ENCODE data around the gene MBOAT7.

Gene MBOAT7

DNA sequence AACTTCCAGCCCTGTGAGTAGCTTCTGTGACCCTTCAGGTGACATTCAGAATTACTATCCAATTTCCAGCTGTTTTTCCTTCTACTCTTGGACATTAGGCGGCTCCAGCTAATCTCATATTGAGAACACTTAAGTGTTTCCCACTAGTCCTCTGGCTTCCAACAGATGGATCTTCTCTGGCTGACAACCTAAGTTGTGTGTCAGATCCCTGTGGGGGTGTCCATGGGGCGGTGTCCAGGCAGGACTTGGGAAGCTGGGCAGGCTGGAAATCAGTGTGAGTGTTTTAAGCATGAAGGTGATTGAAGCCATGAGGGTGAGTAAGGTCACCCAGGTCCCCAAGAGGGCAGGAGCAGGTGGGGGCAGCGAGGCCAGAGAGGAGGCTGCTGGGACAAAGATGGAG is 41.7 kb downstream of the MBOAT7 start:
- H3K4me1 ChIP-seq (ENCODE audit: insufficient read depth, low read length), result no peaks in the 10 kb centered on the region
- H3K4me3 ChIP-seq (ENCODE audit: low read length), result no peak overlapping the region
- no peaks in the 10 kb centered on the region for H3K27me3 ChIP-seq (ENCODE audit: insufficient read depth, low read length)
- no peak overlapping the region for H2AFZ ChIP-seq (ENCODE audit: low read depth, low read length)
- no peaks in the 10 kb centered on the region for H3K9me3 ChIP-seq (ENCODE audit: low read length)
- H3K36me3 ChIP-seq (ENCODE audit: insufficient read depth, low read length), result peaks cover 90% of the 10 kb centered on the region

DNA sequence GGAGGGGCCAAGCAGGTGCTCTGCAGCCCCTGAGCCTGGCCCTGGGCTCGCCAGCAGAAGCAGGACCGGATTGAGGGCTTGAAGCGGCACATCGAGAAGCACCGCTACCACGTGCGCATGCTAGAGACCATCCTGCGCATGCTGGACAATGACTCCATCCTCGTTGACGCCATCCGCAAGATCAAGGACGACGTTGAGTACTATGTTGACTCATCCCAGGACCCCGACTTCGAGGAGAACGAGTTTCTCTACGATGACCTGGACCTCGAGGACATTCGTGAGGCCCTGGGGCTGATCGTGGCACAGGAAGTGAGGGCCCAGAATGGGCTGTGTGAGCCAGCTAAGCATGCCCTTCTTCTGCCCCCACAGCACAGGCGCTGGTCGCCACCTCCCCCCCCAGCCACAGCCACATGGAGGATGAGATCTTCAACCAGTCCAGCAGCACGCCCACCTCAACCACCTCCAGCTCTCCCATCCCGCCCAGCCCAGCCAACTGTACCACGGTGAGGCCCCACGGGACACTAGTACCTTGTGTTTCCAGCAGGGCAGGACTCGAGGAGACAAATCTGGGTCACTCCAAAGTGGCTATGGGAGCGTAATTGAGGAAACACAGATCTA is 43.7 kb downstream of the MBOAT7 start:
- H3K4me3 ChIP-seq (ENCODE audit: low read length), result no peak overlapping the region
- H2AFZ ChIP-seq (ENCODE audit: low read depth, low read length), result no peak overlapping the region
- no peaks in the 10 kb centered on the region for H3K4me1 ChIP-seq (ENCODE audit: insufficient read depth, low read length)
- no peaks in the 10 kb centered on the region for H3K27me3 ChIP-seq (ENCODE audit: insufficient read depth, low read length)
- no peaks in the 10 kb centered on the region for H3K9me3 ChIP-seq (ENCODE audit: low read length)
- H3K36me3 ChIP-seq (ENCODE audit: insufficient read depth, low read length), result peaks cover 92% of the 10 kb centered on the region

DNA sequence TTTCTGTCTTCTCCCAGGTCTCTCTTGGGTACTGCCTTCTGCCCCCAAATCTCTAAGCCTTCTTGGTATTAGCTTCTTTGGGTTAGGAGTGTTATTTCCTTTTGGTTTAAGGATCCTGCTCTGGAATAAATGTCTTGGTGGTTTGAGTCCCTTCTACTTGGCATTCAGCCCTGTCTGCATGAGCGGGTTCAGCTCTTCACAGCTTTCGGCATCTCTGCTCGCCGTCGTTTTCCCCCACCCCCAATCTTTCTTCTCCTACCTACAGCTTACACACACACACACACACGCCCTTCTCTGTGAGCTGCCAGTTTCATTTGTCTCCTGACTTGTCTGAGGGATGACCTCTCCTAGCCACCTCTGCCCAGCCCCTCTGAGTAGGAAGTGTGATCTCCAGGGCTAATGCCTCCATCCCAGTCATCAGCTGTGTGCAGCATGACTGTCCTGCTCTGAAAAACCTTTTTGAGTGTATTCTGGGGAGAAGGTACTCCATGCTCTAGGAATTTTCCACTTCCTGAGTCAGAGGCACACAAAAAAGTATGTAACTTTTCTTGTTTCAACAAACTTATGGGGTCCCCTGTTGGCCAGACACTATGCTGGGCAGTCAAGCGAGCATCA is 47.1 kb downstream of the MBOAT7 start:
- H3K4me3 ChIP-seq (ENCODE audit: low read length), result no peak overlapping the region
- no peaks in the 10 kb centered on the region for H3K9me3 ChIP-seq (ENCODE audit: low read length)
- H3K36me3 ChIP-seq (ENCODE audit: insufficient read depth, low read length), result peaks cover 80% of the 10 kb centered on the region
- peaks cover 12% of the 10 kb centered on the region for H3K4me1 ChIP-seq (ENCODE audit: insufficient read depth, low read length)
- H3K27me3 ChIP-seq (ENCODE audit: insufficient read depth, low read length), result no peaks in the 10 kb centered on the region
- no peak overlapping the region for H2AFZ ChIP-seq (ENCODE audit: low read depth, low read length)

GRCh38 chr19:54141356-54141755 is 48.0 kb downstream of the MBOAT7 start:
- Histone ChIP-seq H3K36me3 (ENCODE audit: insufficient read depth, low read length) (peaks cover 71% of the 10 kb centered on the region), H3K9me3 (ENCODE audit: low read length) (no peaks in the 10 kb centered on the region), H2AFZ (ENCODE audit: low read depth, low read length) (no peak overlapping the region)

DNA sequence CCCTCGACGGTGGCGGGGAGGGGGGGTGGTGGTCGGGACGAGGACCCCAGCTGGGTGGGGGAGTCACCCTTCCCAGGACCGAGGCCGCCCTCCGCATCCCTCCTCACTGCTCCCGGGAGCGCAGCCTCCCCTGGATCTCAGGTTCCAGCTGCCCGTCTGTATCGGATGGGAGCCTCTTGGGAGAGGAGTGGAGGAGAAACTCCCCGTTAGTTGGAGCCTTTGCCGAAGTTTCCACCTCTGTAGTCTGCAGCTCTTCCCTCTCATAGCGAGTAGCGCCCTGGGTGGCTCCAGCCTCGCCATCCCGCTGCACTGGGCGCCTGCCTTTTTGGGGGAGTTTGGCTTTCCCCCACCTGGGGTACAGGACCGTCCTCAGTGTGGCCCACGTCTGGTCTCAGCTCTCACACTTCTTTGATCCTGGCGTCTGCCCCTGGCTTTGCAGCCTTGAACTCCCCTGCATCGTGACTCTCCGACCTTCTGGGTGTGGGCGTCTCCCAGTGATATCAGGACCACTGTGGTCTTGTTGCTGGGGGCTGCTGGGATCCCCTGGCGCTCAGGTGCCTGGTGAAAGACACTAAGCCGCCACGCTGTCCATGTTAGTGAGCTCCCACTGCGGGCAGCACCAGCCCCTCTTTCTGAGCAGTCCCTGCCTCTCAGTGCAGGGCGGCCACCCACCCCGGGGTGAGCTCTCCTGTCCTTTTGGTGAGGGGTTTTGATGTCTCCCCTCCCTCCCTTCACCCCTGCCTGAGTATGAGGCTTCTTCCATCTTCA is 50.7 kb downstream of the MBOAT7 start:
- Histone ChIP-seq H3K27me3 (ENCODE audit: insufficient read depth, low read length) (no peaks in the 10 kb centered on the region), H3K4me3 (ENCODE audit: low read length) (peak overlapping the region; percentile 63), H3K9me3 (ENCODE audit: low read length) (no peaks in the 10 kb centered on the region), H3K36me3 (ENCODE audit: insufficient read depth, low read length) (peaks cover 44% of the 10 kb centered on the region), H2AFZ (ENCODE audit: low read depth, low read length) (no peak overlapping the region), H3K4me1 (ENCODE audit: insufficient read depth, low read length) (peaks cover 22% of the 10 kb centered on the region)

More at GRCh38 chr19:54141356-54141755, 48.0 kb downstream of the MBOAT7 start:
- Histone ChIP-seq H3K4me1 (ENCODE audit: insufficient read depth, low read length) (peaks cover 14% of the 10 kb centered on the region), H3K4me3 (ENCODE audit: low read length) (no peak overlapping the region), H3K27me3 (ENCODE audit: insufficient read depth, low read length) (no peaks in the 10 kb centered on the region)

DNA sequence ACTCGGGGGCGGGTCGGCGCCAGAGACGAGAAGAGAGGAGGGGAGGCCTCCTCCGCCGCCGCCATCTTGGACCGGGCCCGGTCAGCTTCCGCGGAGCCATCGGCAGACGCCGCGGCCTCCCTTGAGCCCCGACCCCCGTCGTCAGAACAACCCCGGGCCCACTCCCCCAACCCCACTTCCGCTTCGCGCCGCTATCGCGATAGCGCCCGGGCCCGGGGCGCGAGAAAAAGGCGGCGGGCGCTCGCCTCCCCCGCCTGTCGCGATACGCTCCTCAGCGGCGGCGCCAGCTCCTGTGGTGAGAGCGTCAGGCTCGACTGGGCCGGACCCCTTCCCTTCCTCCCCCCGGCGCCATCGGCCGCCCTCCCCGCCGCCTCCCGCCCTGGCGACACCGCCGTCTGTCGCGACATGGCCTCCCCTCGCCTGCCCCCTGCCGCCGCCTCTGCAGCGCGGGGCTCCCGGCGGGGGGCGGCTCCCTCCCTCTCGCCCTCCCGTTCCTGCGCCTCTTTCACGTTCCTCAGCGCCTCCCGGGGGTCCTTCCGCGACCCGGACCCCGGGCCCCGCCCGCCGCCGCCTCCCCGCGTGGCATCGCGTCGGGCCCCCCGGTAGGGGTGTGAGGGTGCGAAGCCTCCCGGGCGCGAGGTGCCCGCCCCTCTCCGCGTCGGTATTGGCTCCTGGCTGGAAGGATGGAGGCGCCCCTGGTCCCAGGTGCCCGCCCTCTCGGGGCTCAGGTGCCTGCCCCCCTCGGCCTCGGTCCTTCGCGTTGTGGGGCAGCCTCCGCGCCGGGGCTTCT is 51.5 kb downstream of the MBOAT7 start, which contains the start of gene CNOT3:
Gene CNOT3 (plus strand): TSS at position 64 of the 790 bp plus-strand sequence. CDS start 5,217 bp downstream, outside the sequence.
- no peaks in the 10 kb centered on the region for H3K27me3 ChIP-seq (ENCODE audit: insufficient read depth, low read length)
- H3K4me1 ChIP-seq (ENCODE audit: insufficient read depth, low read length), result peaks cover 22% of the 10 kb centered on the region
- peak within 1 kb of the TSS; percentile 11 for H2AFZ ChIP-seq (ENCODE audit: low read depth, low read length)
- peak within 1 kb of the TSS; percentile 63 for H3K4me3 ChIP-seq (ENCODE audit: low read length)
- H3K36me3 ChIP-seq (ENCODE audit: insufficient read depth, low read length), result peaks cover 38% of the 10 kb centered on the region
- no peaks in the 10 kb centered on the region for H3K9me3 ChIP-seq (ENCODE audit: low read length)

DNA sequence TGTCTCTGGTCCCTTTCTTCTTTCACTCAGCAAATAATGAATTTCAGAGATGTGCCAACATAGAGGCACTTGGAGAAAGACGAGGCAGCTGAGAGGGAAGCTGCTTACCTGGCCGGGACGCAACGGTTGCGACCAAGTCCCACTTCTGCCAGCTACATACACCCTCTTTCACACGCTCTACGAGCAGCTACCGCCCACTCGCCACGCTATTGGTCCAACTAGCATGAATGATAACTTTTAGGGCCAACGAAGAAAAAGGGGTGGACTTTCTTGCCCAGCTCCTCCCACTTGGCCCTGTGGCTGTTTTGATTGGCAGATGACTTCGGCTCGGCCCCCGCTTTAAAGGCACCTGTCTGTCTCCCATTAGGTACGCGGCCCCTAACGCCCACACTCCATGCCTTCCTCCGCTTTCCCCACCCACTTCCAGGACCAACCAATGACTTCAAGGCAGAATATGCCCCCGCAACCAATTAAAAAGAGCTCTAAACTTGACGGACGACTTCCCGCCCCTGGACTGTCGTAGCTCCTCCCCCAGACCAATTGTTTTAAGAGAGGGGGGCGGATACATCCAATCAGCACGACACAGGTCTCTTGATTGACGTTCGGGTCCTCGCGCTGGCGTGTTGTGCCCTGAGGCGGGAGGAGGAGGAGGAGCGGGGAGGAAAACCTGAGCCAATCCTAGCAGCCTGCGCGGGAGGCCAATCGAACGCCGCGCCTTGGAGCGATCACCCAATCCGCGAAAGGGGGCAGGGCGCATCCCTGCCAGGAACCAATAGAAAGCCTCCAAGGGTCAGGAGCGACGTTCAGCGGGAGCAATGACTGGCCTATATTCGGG is 52.3 kb downstream of the MBOAT7 start:
- no peaks in the 10 kb centered on the region for H3K9me3 ChIP-seq (ENCODE audit: low read length)
- no peaks in the 10 kb centered on the region for H3K27me3 ChIP-seq (ENCODE audit: insufficient read depth, low read length)
- H3K4me3 ChIP-seq (ENCODE audit: low read length), result peak overlapping the region; percentile 63
- peak overlapping the region; percentile 11 for H2AFZ ChIP-seq (ENCODE audit: low read depth, low read length)
- H3K4me1 ChIP-seq (ENCODE audit: insufficient read depth, low read length), result peaks cover 22% of the 10 kb centered on the region
- peaks cover 30% of the 10 kb centered on the region for H3K36me3 ChIP-seq (ENCODE audit: insufficient read depth, low read length)

- H3K9me3 ChIP-seq (ENCODE audit: low read length), result no peaks in the 10 kb centered on the region
- H2AFZ ChIP-seq (ENCODE audit: low read depth, low read length), result peak overlapping the region; percentile 11
- H3K36me3 ChIP-seq (ENCODE audit: insufficient read depth, low read length), result peaks cover 29% of the 10 kb centered on the region
- H3K27me3 ChIP-seq (ENCODE audit: insufficient read depth, low read length), result no peaks in the 10 kb centered on the region
- H3K4me3 ChIP-seq (ENCODE audit: low read length), result peak overlapping the region; percentile 52
- H3K4me1 ChIP-seq (ENCODE audit: insufficient read depth, low read length), result peaks cover 22% of the 10 kb centered on the region
These were observed 53.1 kb downstream of the MBOAT7 start for GRCh38 chr19:54136086-54136863.

DNA sequence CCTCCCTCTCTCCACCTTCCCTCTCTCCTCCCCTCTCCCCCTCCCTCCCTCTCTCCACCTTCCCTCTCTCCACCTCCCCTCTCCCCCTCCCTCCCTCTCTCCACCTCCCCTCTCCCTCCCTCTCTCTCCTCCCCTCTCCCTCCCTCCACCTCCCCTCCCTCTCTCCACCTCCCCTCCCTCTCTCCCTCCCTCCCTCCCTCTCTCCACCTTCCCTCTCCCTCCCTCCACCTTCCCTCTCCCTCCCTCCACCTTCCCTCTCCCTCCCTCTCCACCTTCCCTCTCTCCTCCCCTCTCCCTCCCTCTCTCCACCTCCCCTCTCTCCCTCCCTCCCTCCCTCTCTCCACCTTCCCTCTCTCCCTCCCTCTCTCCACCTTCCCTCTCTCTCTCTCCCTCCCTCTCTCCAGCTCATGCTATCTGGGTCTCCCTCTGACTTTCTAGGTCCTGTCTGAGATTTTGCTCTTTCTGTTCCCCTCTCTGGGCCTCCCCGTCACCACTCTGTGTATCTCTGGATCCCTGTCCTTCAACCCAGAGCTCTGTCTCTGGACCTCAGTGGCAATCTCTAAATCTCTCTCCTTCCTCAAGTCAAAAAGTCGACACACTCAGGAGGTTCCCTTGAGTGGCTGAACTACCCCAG is 55.3 kb downstream of the MBOAT7 start:
- H3K4me1 ChIP-seq (ENCODE audit: insufficient read depth, low read length), result peaks cover 15% of the 10 kb centered on the region
- no peak overlapping the region for H2AFZ ChIP-seq (ENCODE audit: low read depth, low read length)
- no peaks in the 10 kb centered on the region for H3K27me3 ChIP-seq (ENCODE audit: insufficient read depth, low read length)
- H3K9me3 ChIP-seq (ENCODE audit: low read length), result no peaks in the 10 kb centered on the region
- no peak overlapping the region for H3K4me3 ChIP-seq (ENCODE audit: low read length)
- peaks cover 25% of the 10 kb centered on the region for H3K36me3 ChIP-seq (ENCODE audit: insufficient read depth, low read length)

DNA sequence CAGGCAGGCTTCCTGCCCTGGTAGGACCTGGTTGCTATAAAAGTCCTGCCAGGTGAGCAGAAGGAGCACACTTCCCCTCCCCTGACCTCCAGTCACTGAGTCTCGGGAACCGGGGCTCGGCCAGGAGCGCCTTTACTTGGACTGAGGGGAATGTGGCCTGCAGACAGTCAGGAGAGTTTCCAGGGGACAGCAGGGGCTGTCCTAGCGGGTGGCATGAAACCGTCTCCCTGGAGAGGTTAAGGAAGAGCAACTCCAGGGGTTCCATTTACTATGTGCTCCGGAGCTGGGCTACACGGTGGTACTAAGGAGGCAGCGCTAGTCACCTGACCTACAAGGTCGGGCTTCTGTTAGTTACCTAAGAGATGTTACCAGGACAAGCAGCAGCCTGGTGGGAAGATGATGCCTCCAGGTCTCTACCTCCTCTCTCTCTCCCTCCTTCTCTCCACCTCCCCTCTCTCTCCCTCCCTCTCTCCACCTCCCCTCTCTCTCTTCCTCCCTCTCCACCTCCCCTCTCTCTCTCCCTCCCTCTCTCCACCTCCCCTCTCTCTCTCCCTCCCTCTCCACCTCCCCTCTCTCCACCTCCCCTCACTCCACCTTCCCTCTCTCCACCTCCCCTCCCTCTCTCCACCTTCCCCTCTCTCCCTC is 55.9 kb downstream of the MBOAT7 start:
- H3K4me3 ChIP-seq (ENCODE audit: low read length), result no peak overlapping the region
- H3K4me1 ChIP-seq (ENCODE audit: insufficient read depth, low read length), result peaks cover 9% of the 10 kb centered on the region
- no peaks in the 10 kb centered on the region for H3K9me3 ChIP-seq (ENCODE audit: low read length)
- no peak overlapping the region for H2AFZ ChIP-seq (ENCODE audit: low read depth, low read length)
- H3K36me3 ChIP-seq (ENCODE audit: insufficient read depth, low read length), result peaks cover 28% of the 10 kb centered on the region
- no peaks in the 10 kb centered on the region for H3K27me3 ChIP-seq (ENCODE audit: insufficient read depth, low read length)

DNA sequence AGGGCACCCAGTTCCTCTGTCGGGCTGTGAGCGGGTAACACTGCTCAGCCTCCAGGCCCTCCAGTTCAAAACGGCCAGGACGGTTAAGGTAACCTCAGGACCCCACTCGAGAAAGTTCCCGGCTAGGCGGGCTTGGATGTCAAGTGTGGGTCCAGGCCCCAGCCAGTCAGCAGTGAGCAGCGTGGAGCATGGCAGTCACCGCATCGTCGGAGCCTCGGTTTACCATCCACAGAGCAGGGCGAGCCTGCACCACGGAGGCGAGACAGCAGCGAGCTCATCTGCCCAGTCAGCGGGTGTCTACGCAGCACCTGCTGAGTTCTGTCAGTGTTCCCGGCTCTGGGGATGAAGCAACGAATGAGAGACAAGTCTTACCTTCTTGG is 59.8 kb downstream of the MBOAT7 start:
- Histone ChIP-seq H3K36me3 (ENCODE audit: insufficient read depth, low read length) (peaks cover 60% of the 10 kb centered on the region), H3K4me3 (ENCODE audit: low read length) (no peak overlapping the region), H3K9me3 (ENCODE audit: low read length) (no peaks in the 10 kb centered on the region), H3K27me3 (ENCODE audit: insufficient read depth, low read length) (no peaks in the 10 kb centered on the region), H2AFZ (ENCODE audit: low read depth, low read length) (no peak overlapping the region), H3K4me1 (ENCODE audit: insufficient read depth, low read length) (no peaks in the 10 kb centered on the region)

Data from neuron (in vitro differentiated cells).